Measurements from ENCODE around the gene C1RL.
A peak's percentile ranks its signal among the peaks of the same experiment; 100 is the strongest.

C1RL gene

GRCh38 chr12:7092986-7093460 is 16.0 kb downstream of the C1RL start:
- Mint-ChIP-seq H3K27ac (no peak overlapping the region), H3K4me3 (no peak overlapping the region)

GRCh38 chr12:7092229-7092985 is 16.6 kb downstream of the C1RL start, which contains the start of gene C1R:
C1R (minus strand) TSS chr12:7092445; CDS start chr12:7092388, 57 bp downstream.
- peak within 1 kb of the TSS; percentile 90 for H3K27ac Mint-ChIP-seq
- peaks cover 10% of the 10 kb centered on the region for H3K4me1 Mint-ChIP-seq
- H3K36me3 Mint-ChIP-seq = no peaks in the 10 kb centered on the region
- H3K27me3 Mint-ChIP-seq = no peaks in the 10 kb centered on the region
- H3K4me3 Mint-ChIP-seq = peak within 1 kb of the TSS; percentile 85
- H3K9me3 Mint-ChIP-seq = no peaks in the 10 kb centered on the region

More at GRCh38 chr12:7092986-7093460, 16.0 kb downstream of the C1RL start:
- no peaks in the 10 kb centered on the region for H3K9me3 Mint-ChIP-seq
- peaks cover 10% of the 10 kb centered on the region for H3K4me1 Mint-ChIP-seq
- H3K36me3 Mint-ChIP-seq = no peaks in the 10 kb centered on the region
- no peaks in the 10 kb centered on the region for H3K27me3 Mint-ChIP-seq

GRCh38 chr12:7091660-7092228 is 17.3 kb downstream of the C1RL start:
- Mint-ChIP-seq H3K36me3 (no peaks in the 10 kb centered on the region), H3K4me1 (peaks cover 10% of the 10 kb centered on the region), H3K9me3 (no peaks in the 10 kb centered on the region), H3K27ac (no peak overlapping the region), H3K27me3 (no peaks in the 10 kb centered on the region), H3K4me3 (peak overlapping the region; percentile 85)

GRCh38 chr12:7091171-7091570 is 17.8 kb downstream of the C1RL start:
- H3K4me3 Mint-ChIP-seq = peak overlapping the region; percentile 30
- no peak overlapping the region for H3K27ac Mint-ChIP-seq
- H3K36me3 Mint-ChIP-seq = no peaks in the 10 kb centered on the region
- no peaks in the 10 kb centered on the region for H3K27me3 Mint-ChIP-seq
- H3K4me1 Mint-ChIP-seq = peaks cover 10% of the 10 kb centered on the region
- H3K9me3 Mint-ChIP-seq = no peaks in the 10 kb centered on the region

- Mint-ChIP-seq H3K4me3 (no peak overlapping the region), H3K36me3 (no peaks in the 10 kb centered on the region), H3K27me3 (no peaks in the 10 kb centered on the region), H3K4me1 (peaks cover 10% of the 10 kb centered on the region), H3K9me3 (no peaks in the 10 kb centered on the region), H3K27ac (no peak overlapping the region)
Observed at GRCh38 chr12:7090222-7090998, 18.6 kb downstream of the C1RL start.

- no peak overlapping the region for H3K27ac Mint-ChIP-seq
- H3K4me3 Mint-ChIP-seq = no peak overlapping the region
- no peaks in the 10 kb centered on the region for H3K36me3 Mint-ChIP-seq
- no peaks in the 10 kb centered on the region for H3K27me3 Mint-ChIP-seq
- H3K4me1 Mint-ChIP-seq = peaks cover 10% of the 10 kb centered on the region
- H3K9me3 Mint-ChIP-seq = no peaks in the 10 kb centered on the region
Observed at GRCh38 chr12:7089196-7089871, 19.7 kb downstream of the C1RL start.

GRCh38 chr12:7083125-7083524 is 25.9 kb downstream of the C1RL start:
- H3K27me3 Mint-ChIP-seq = no peaks in the 10 kb centered on the region
- no peaks in the 10 kb centered on the region for H3K36me3 Mint-ChIP-seq
- H3K4me3 Mint-ChIP-seq = no peak overlapping the region
- peaks cover 6% of the 10 kb centered on the region for H3K9me3 Mint-ChIP-seq
- H3K27ac Mint-ChIP-seq = no peak overlapping the region
- H3K4me1 Mint-ChIP-seq = no peaks in the 10 kb centered on the region

GRCh38 chr12:7081037-7081436 is 28.0 kb downstream of the C1RL start:
- no peaks in the 10 kb centered on the region for H3K4me1 Mint-ChIP-seq
- H3K36me3 Mint-ChIP-seq = no peaks in the 10 kb centered on the region
- no peak overlapping the region for H3K27ac Mint-ChIP-seq
- no peak overlapping the region for H3K4me3 Mint-ChIP-seq
- H3K9me3 Mint-ChIP-seq = peaks cover 6% of the 10 kb centered on the region
- no peaks in the 10 kb centered on the region for H3K27me3 Mint-ChIP-seq

GRCh38 chr12:7079826-7080125 is 29.2 kb downstream of the C1RL start:
- H3K4me3 Mint-ChIP-seq = no peak overlapping the region
- H3K36me3 Mint-ChIP-seq = no peaks in the 10 kb centered on the region
- no peaks in the 10 kb centered on the region for H3K4me1 Mint-ChIP-seq
- H3K27me3 Mint-ChIP-seq = no peaks in the 10 kb centered on the region
- H3K9me3 Mint-ChIP-seq = peaks cover 6% of the 10 kb centered on the region
- H3K27ac Mint-ChIP-seq = no peak overlapping the region

GRCh38 chr12:7078163-7078562 is 30.9 kb downstream of the C1RL start:
- no peaks in the 10 kb centered on the region for H3K4me1 Mint-ChIP-seq
- H3K4me3 Mint-ChIP-seq = no peak overlapping the region
- no peak overlapping the region for H3K27ac Mint-ChIP-seq
- no peaks in the 10 kb centered on the region for H3K36me3 Mint-ChIP-seq
- H3K9me3 Mint-ChIP-seq = peaks cover 3% of the 10 kb centered on the region
- no peaks in the 10 kb centered on the region for H3K27me3 Mint-ChIP-seq

GRCh38 chr12:7076493-7076892 is 32.5 kb downstream of the C1RL start:
- Mint-ChIP-seq H3K36me3 (no peaks in the 10 kb centered on the region), H3K4me1 (no peaks in the 10 kb centered on the region), H3K27ac (no peak overlapping the region), H3K4me3 (no peak overlapping the region), H3K27me3 (no peaks in the 10 kb centered on the region), H3K9me3 (no peaks in the 10 kb centered on the region)

GRCh38 chr12:7075939-7076338 is 33.1 kb downstream of the C1RL start:
- Mint-ChIP-seq H3K36me3 (no peaks in the 10 kb centered on the region), H3K9me3 (no peaks in the 10 kb centered on the region), H3K27me3 (no peaks in the 10 kb centered on the region), H3K4me3 (no peak overlapping the region), H3K4me1 (no peaks in the 10 kb centered on the region), H3K27ac (no peak overlapping the region)

GRCh38 chr12:7075518-7075917 is 33.5 kb downstream of the C1RL start:
- Mint-ChIP-seq H3K27ac (no peak overlapping the region), H3K4me3 (no peak overlapping the region), H3K9me3 (no peaks in the 10 kb centered on the region)

GRCh38 chr12:7073946-7074345 is 35.1 kb downstream of the C1RL start:
- Mint-ChIP-seq H3K27ac (no peak overlapping the region), H3K36me3 (no peaks in the 10 kb centered on the region), H3K4me1 (no peaks in the 10 kb centered on the region), H3K4me3 (no peak overlapping the region), H3K9me3 (no peaks in the 10 kb centered on the region), H3K27me3 (no peaks in the 10 kb centered on the region)

More at GRCh38 chr12:7075518-7075917, 33.5 kb downstream of the C1RL start:
- no peaks in the 10 kb centered on the region for H3K27me3 Mint-ChIP-seq
- no peaks in the 10 kb centered on the region for H3K36me3 Mint-ChIP-seq
- H3K4me1 Mint-ChIP-seq = no peaks in the 10 kb centered on the region

GRCh38 chr12:7072554-7072953 is 36.5 kb downstream of the C1RL start:
- H3K27ac Mint-ChIP-seq = no peak overlapping the region
- H3K4me1 Mint-ChIP-seq = no peaks in the 10 kb centered on the region
- H3K9me3 Mint-ChIP-seq = no peaks in the 10 kb centered on the region
- H3K4me3 Mint-ChIP-seq = no peak overlapping the region
- no peaks in the 10 kb centered on the region for H3K27me3 Mint-ChIP-seq
- no peaks in the 10 kb centered on the region for H3K36me3 Mint-ChIP-seq
